Measurements from ENCODE around the gene SPRYD4. TPM values are rescaled to one million over a fixed set of nuclear protein-coding genes. Genes with fewer than 3 reads are reported as not detected.

The SPRYD4 gene
- total and polyA plus RNA-seq, 9 of the 15 experiments (the other 6 are each of a cell fraction or from before 2014, with no cell fraction given): 1.8 to 4.7 (median 2.8) TPM

DNA sequence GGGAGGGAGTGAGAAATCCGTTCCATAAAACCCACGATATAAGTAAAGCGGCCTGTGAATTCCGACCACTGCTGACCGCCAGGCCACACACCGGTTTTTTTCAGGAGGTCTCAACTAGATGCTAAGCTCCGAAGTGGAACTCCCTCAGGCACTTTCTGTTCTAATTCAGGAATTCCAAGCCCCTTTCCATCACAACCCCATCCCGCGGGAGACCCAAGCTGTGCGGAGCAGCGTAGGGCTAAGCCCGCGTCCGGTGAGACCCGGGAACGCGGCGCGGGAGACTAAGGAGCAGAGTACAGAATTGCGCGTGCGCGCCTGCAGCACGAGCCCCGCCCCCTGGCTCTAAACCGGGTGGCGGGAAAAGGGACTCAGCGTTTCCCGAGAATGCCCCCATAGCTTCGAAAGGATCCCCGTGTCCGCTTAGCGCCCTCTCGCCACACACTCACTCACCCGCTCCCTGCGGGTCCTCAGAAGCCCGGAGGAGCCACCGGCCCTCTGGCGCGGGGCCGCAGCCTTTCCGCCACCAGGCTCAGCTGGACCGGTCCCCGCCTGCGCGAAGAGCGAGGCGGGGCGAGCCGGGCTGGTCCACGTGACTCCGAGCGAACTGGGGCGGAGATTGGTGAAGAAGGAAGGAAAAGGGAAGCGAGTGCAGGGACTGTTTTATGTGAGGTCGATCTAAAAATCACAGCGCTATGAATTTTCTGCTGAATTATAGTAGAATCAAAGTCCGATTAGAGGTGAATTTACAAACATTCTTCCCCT lies 19.3 kb upstream of the SPRYD4 start, which contains the start of gene TIMELESS (continued):
- TF ChIP-seq, protein P1, sequence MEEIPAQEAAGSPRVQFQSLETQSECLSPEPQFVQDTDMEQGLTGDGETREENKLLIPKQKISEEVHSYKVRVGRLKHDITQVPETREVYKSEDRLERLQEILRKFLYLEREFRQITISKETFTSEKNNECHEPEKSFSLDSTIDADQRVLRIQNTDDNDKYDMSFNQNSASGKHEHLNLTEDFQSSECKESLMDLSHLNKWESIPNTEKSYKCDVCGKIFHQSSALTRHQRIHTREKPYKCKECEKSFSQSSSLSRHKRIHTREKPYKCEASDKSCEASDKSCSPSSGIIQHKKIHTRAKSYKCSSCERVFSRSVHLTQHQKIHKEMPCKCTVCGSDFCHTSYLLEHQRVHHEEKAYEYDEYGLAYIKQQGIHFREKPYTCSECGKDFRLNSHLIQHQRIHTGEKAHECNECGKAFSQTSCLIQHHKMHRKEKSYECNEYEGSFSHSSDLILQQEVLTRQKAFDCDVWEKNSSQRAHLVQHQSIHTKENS (CRISPR knock-in tag; IDR thresholded peaks at IDR 0.05): no peak
- no peak for TF ChIP-seq FOXM1 (IDR thresholded peaks at IDR 0.05; ENCODE audit: low read depth)
- TF ChIP-seq FOXM1 (CRISPR knock-in tag; IDR thresholded peaks at IDR 0.05; ENCODE audit: low read depth): peak; percentile 35; the same call in 1 of the 2 replicates
- TF ChIP-seq NFATC3 (IDR thresholded peaks at IDR 0.05): no peak
- TF ChIP-seq ZKSCAN3 (CRISPR knock-in tag; IDR thresholded peaks at IDR 0.05): no peak
- TF ChIP-seq ZNF274 (IDR thresholded peaks at IDR 0.05; ENCODE audit: borderline replicate concordance, low read depth, low read length): no peak
- TF ChIP-seq XRCC4 (IDR thresholded peaks at IDR 0.05; ENCODE audit: extremely low read depth, insufficient read depth, insufficient read length): no peak
- TF ChIP-seq TOE1 (IDR thresholded peaks at IDR 0.05; ENCODE audit: borderline replicate concordance): peak; percentile 93
- TF ChIP-seq TOE1 (CRISPR knock-in tag; IDR thresholded peaks at IDR 0.05; ENCODE audit: borderline replicate concordance, low read depth): no peak
- no peak for TF ChIP-seq DPF2 (IDR thresholded peaks at IDR 0.05)
- TF ChIP-seq ZKSCAN8 (CRISPR knock-in tag; IDR thresholded peaks at IDR 0.05): no peak
- TF ChIP-seq LEF1 (IDR thresholded peaks at IDR 0.05): no peak; the same call in 1 of the 2 replicates
- TF ChIP-seq, protein P2, sequence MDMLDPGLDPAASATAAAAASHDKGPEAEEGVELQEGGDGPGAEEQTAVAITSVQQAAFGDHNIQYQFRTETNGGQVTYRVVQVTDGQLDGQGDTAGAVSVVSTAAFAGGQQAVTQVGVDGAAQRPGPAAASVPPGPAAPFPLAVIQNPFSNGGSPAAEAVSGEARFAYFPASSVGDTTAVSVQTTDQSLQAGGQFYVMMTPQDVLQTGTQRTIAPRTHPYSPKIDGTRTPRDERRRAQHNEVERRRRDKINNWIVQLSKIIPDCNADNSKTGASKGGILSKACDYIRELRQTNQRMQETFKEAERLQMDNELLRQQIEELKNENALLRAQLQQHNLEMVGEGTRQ (CRISPR knock-in tag; IDR thresholded peaks at IDR 0.05): peak; percentile 97
- no peak for TF ChIP-seq ZNF121 (CRISPR knock-in tag; conservative IDR thresholded peaks at IDR 0.05)
- peak; percentile 47; the same call in 1 of the 2 replicates for TF ChIP-seq CTBP1 (IDR thresholded peaks at IDR 0.05; ENCODE audit: borderline replicate concordance)
- peak in 1 of 2 experiments; percentile 36; a peak in 1 of 4 replicates for TF ChIP-seq FOXA3 (CRISPR knock-in tag; conservative IDR thresholded peaks at IDR 0.05 in 1 of 2, IDR thresholded peaks at IDR 0.05 in 1 of 2)
- TF ChIP-seq LARP7 (IDR thresholded peaks at IDR 0.05): no peak
- TF ChIP-seq DIDO1 (tag; IDR thresholded peaks at IDR 0.05; ENCODE audit: low read depth): no peak; the same call in 1 of the 2 replicates
- no peak for TF ChIP-seq ZNF316 (IDR thresholded peaks at IDR 0.05)
- TF ChIP-seq HEY1 (CRISPR knock-in tag; IDR thresholded peaks at IDR 0.05; ENCODE audit: borderline replicate concordance): no peak
- TF ChIP-seq, protein P3, sequence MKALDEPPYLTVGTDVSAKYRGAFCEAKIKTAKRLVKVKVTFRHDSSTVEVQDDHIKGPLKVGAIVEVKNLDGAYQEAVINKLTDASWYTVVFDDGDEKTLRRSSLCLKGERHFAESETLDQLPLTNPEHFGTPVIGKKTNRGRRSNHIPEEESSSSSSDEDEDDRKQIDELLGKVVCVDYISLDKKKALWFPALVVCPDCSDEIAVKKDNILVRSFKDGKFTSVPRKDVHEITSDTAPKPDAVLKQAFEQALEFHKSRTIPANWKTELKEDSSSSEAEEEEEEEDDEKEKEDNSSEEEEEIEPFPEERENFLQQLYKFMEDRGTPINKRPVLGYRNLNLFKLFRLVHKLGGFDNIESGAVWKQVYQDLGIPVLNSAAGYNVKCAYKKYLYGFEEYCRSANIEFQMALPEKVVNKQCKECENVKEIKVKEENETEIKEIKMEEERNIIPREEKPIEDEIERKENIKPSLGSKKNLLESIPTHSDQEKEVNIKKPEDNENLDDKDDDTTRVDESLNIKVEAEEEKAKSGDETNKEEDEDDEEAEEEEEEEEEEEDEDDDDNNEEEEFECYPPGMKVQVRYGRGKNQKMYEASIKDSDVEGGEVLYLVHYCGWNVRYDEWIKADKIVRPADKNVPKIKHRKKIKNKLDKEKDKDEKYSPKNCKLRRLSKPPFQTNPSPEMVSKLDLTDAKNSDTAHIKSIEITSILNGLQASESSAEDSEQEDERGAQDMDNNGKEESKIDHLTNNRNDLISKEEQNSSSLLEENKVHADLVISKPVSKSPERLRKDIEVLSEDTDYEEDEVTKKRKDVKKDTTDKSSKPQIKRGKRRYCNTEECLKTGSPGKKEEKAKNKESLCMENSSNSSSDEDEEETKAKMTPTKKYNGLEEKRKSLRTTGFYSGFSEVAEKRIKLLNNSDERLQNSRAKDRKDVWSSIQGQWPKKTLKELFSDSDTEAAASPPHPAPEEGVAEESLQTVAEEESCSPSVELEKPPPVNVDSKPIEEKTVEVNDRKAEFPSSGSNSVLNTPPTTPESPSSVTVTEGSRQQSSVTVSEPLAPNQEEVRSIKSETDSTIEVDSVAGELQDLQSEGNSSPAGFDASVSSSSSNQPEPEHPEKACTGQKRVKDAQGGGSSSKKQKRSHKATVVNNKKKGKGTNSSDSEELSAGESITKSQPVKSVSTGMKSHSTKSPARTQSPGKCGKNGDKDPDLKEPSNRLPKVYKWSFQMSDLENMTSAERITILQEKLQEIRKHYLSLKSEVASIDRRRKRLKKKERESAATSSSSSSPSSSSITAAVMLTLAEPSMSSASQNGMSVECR (CRISPR knock-in tag; IDR thresholded peaks at IDR 0.05): peak; percentile 96
- no peak for TF ChIP-seq PRMT5 (CRISPR knock-in tag; IDR thresholded peaks at IDR 0.05)
- no peak for TF ChIP-seq ZNF41 (CRISPR knock-in tag; conservative IDR thresholded peaks at IDR 0.05)
- no peak for TF ChIP-seq NCOA1 (IDR thresholded peaks at IDR 0.05; ENCODE audit: low read depth)
- TF ChIP-seq DMBX1 (CRISPR knock-in tag; IDR thresholded peaks at IDR 0.05; ENCODE audit: borderline replicate concordance): peak; percentile 54; the same call in 1 of the 2 replicates

All from K562 (cell line).